GM12878 (cell line): Measurements from ENCODE around the gene IKBIP. TPM values are rescaled to one million over a fixed set of nuclear protein-coding genes. Genes with fewer than 3 reads are reported as not detected.
A peak's percentile ranks its signal among the peaks of the same experiment; 100 is the strongest.

Experiments
- ATAC-seq: fragments of 200-7000 bp; cut with Tn5 transposase; 3 replicates; pipeline ENCODE4 v1.9.1; 2020; ENCODE audit warnings: mild to moderate bottlenecking, moderate library complexity
- BruUV-seq: library from RNA; stranded (reverse); fragments of 400-500 nt; replicated peaks from 2 replicates; lab custom pipeline; 2021; lab: Mats Ljungman, UMichigan
- CTCF ChIA-PET: fragments of 300-600 bp; sonication (Branson Sonifier 250); formaldehyde crosslinking; extraction: SDS; loops from one replicate; lab custom pipeline; 2021; ENCODE audit warnings: inconsistent platforms; lab: Yijun Ruan, JAX
- POLR2A ChIA-PET: fragments of 350-600 bp; formaldehyde crosslinking; extraction: SDS; loops from one replicate; lab custom pipeline; 2021; ENCODE audit warnings: inconsistent platforms; lab: Charles Lee
- RAD21 ChIA-PET: fragments of 300-600 bp; sonication (Branson Sonifier 250); formaldehyde crosslinking; loops from one replicate; lab custom pipeline; 2023; ENCODE audit warnings: antibody characterized with exemption; ENCODE audit not compliant: unreplicated experiment; lab: Charles Lee
- SMC1A ChIA-PET: fragments of 300-600 bp; sonication (Branson Sonifier 250); formaldehyde crosslinking; loops from one replicate; lab custom pipeline; 2023; ENCODE audit not compliant: unreplicated experiment, uncharacterized antibody; lab: Charles Lee
- DNase-seq: peaks from one replicate; pipeline ENCODE4 v3.0.0-alpha.2; 2011; ENCODE audit warnings: low read depth, low spot score
- FAIRE-seq: peaks from 3 replicates; lab custom pipeline; 2011; peaks lifted over from hg19 to GRCh38; lab: Jason Lieb, UNC
- H2AFZ ChIP-seq: 2 replicates; pipeline ENCODE4 v1.6.0; 2011; ENCODE audit warnings: low read depth, low read length, control low read depth; ENCODE audit not compliant: control insufficient read depth
- H3K27ac ChIP-seq: 2 replicates; pipeline ENCODE4 v1.5.1; 2011; ENCODE audit warnings: control low read depth; ENCODE audit not compliant: control insufficient read depth, insufficient read depth
- H3K27me3 ChIP-seq, 2 experiments: replicated peaks in 1 of 2; 2 replicates each; pipeline versions ENCODE4 v1.6.0 to v1.6.1; 2011; ENCODE audit warnings: low read length in 1 of 2; ENCODE audit not compliant: control insufficient read depth in 2 of 2, insufficient read depth in 2 of 2
- H3K36me3 ChIP-seq, 2 experiments: 2 replicates each; pipeline ENCODE4 v1.5.1; 2011; ENCODE audit warnings: low read length in 1 of 2; ENCODE audit not compliant: control insufficient read depth in 2 of 2, insufficient read depth in 2 of 2
- H3K4me1 ChIP-seq: 2 replicates; pipeline ENCODE4 v1.6.1; 2011; ENCODE audit warnings: mild to moderate bottlenecking, low read length, moderate library complexity, mixed read lengths; ENCODE audit not compliant: control insufficient read depth, insufficient read depth
- H3K4me2 ChIP-seq: 2 replicates; pipeline ENCODE4 v1.6.0; 2011; ENCODE audit warnings: control low read depth; ENCODE audit not compliant: control insufficient read depth, insufficient read depth
- H3K4me3 ChIP-seq: fragments of 200-600 bp; sonication (generic); 2 replicates; pipeline ENCODE4 v1.5.1; 2016
- H3K79me2 ChIP-seq: 2 replicates; pipeline ENCODE4 v1.6.0; 2011; ENCODE audit warnings: low read length; ENCODE audit not compliant: control insufficient read depth, insufficient read depth
- H3K9ac ChIP-seq: 2 replicates; pipeline ENCODE4 v1.8.0; 2011; ENCODE audit warnings: low read length, control low read depth, mixed read lengths; ENCODE audit not compliant: control insufficient read depth, insufficient read depth
- H3K9me3 ChIP-seq: replicated peaks from 3 replicates; pipeline ENCODE4 v1.5.1; 2011; ENCODE audit warnings: mild to moderate bottlenecking, low read length; ENCODE audit not compliant: control insufficient read depth, insufficient read depth
- H4K20me1 ChIP-seq: 2 replicates; pipeline ENCODE4 v1.6.0; 2011; ENCODE audit not compliant: control insufficient read depth, insufficient read depth
- BCL11A ChIP-seq: IDR thresholded peaks from 2 replicates; pipeline ENCODE4 v1.6.1; 2011; ENCODE audit warnings: low read depth, low read length
- CBX3 ChIP-seq: fragments of 200-600 bp; sonication (generic); IDR thresholded peaks from 2 replicates; pipeline ENCODE4 v1.6.1; 2016; ENCODE audit warnings: low read depth, borderline replicate concordance
- EED ChIP-seq: sonication (generic); IDR thresholded peaks from 2 replicates; pipeline ENCODE4 v1.6.1; 2016; ENCODE audit warnings: antibody characterized with exemption, low read depth
- ESRRA ChIP-seq: IDR thresholded peaks from 2 replicates; pipeline ENCODE4 v1.6.1; 2012; ENCODE audit warnings: mild to moderate bottlenecking, low read length, improper control_type of control experiment
- IRF3 ChIP-seq: fragments of 450-650 bp; IDR thresholded peaks from 2 replicates; pipeline ENCODE4 v1.6.1; 2014; ENCODE audit warnings: mild to moderate bottlenecking
- KDM1A ChIP-seq: fragments of 200-600 bp; sonication (generic); IDR thresholded peaks from 2 replicates; pipeline ENCODE4 v1.6.1; 2016; ENCODE audit warnings: borderline replicate concordance
- MEF2B ChIP-seq: fragments of 450-650 bp; IDR thresholded peaks from 2 replicates; pipeline ENCODE4 v1.6.1; 2018; ENCODE audit warnings: mild to moderate bottlenecking, moderate library complexity; ENCODE audit not compliant: partially characterized antibody, poor library complexity, severe bottlenecking
- NFYA ChIP-seq: IDR thresholded peaks from 2 replicates; pipeline ENCODE4 v1.6.1; 2011; ENCODE audit warnings: low read depth, mild to moderate bottlenecking, low read length, improper control_type of control experiment, borderline replicate concordance
- RAD51 ChIP-seq: fragments of 450-650 bp; IDR thresholded peaks from 2 replicates; pipeline ENCODE4 v1.6.1; 2016; ENCODE audit warnings: moderate library complexity, mild to moderate bottlenecking, inconsistent platforms
- TARDBP ChIP-seq: IDR thresholded peaks from 2 replicates; pipeline ENCODE4 v1.6.1; 2016; ENCODE audit warnings: borderline replicate concordance
- TCF7 ChIP-seq: IDR thresholded peaks from 2 replicates; pipeline ENCODE4 v1.6.1; 2014; ENCODE audit warnings: antibody characterized with exemption, borderline replicate concordance
- YY1 ChIP-seq: IDR thresholded peaks from 2 replicates; pipeline ENCODE4 v1.6.1; 2011; ENCODE audit warnings: low read depth, mild to moderate bottlenecking, low read length
- ZBTB11 ChIP-seq: fragments of 450-650 bp; formaldehyde crosslinking; IDR thresholded peaks from 2 replicates; pipeline ENCODE4 v1.5.0; 2022; ENCODE audit warnings: mild to moderate bottlenecking, missing genetic modification characterization
- WGBS: methylation state at CpG from one replicate; pipeline ENCODE4 v1.1.6; 2016; ENCODE audit warnings: low lambda C conversion rate; ENCODE audit not compliant: insufficient replicate concordance, insufficient coverage; ENCODE audit errors: missing lambda C conversion rate; 5-methylcytosine and 5-hydroxymethylcytosine counted together
- in situ Hi-C: fragments of 300-500 bp; cut with MboI; formaldehyde crosslinking; loops from 9 replicates; pipeline ENCODE4 v1.14.3; 2018; ENCODE audit warnings: mixed read lengths
- intact Hi-C: fragments of 100-400 bp; cut with micrococcal nuclease; formaldehyde crosslinking; loops from one replicate; pipeline ENCODE4 v1.14.2; 2022; ENCODE audit not compliant: unreplicated experiment
- polyA plus RNA-seq, 11 experiments: library from polyadenylated mRNA; depleted of rRNA in 4 of 11; unstranded in 6 of 11; stranded (reverse) in 5 of 11; fragments of >200 nt; fragmentation: Nextera tagmentation in 4 of 11; fragmentation: Illumina TruSeq in 1 of 11; extraction: Ambion mirVana in 4 of 11; extraction: Trizol in 1 of 11; gene quantifications; 1 replicate in 1 of 11; 2 replicates in 10 of 11; pipeline versions ENCODE4 v1.2.1 to v1.2.3, GENCODE V29; 2011 to 2016; ENCODE audit warnings: inconsistent platforms in 2 of 11, missing spikeins in 2 of 11, low read depth in 1 of 11
- total RNA-seq, 4 experiments: library from RNA; depleted of rRNA in 3 of 4; stranded (reverse); fragments of >200 nt in 3 of 4; fragmentation: Illumina TruSeq in 1 of 4; extraction: Trizol in 1 of 4; gene quantifications; 2 replicates each; pipeline versions ENCODE4 v1.2.1 to v1.2.3, GENCODE V29; 2013 to 2021
- TF ChIP-seq, protein P1 (sequence below): fragments of 450-650 bp; formaldehyde crosslinking; IDR thresholded peaks from 2 replicates; pipeline ENCODE4 v1.4.0; 2020; ENCODE audit warnings: mild to moderate bottlenecking, moderate library complexity

Gene IKBIP
- total and polyA plus RNA-seq, 10 of the 15 experiments (the other 5 are each of a cell fraction or from before 2014, with no cell fraction given), result 5.4 to 34.5 (median 18.4) TPM

GRCh38 chr12:98610596-98610995, 34.0 kb downstream of the IKBIP start (continued):
- no peak for TF ChIP-seq TCF7

DNA sequence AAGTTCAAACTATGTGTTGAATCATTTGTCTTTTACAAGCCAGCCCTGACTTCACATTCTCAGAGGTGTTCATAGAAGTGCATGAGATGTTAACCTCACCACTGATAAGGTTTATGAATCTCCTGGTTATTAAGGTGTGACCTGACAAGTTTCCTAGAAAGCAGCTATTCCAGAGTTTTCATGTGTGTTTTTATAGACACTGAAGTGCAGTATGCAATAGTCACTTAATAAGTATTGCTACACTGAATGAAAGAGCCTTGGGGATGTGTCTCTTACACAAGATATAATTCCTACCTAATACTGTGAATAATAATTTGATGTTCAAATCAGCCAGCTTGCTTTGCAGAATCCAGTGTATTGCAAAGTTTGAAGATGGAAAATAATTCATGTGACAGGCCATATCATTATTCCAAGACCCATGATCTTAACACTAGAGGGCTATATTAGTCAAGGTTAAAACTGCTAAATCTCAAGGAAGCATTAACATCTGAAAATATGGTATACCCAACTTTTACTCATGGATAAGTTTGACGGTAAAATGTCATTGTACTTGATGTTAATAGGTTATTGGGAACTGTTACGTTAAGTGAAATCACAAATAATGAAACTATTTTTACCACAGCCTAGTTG, 38.1 kb downstream of the IKBIP start:
- H3K27ac ChIP-seq, result no peak overlapping the region
- FAIRE-seq (peak; percentile 70), DNase-seq (no peak), ATAC-seq (no peak)
- RAD21 ChIA-PET, result interaction anchor here (0.8 to 1.3 kb wide), 4 partner anchors 38 to 392 kb away, joined by 3 to 4 read pairs (median 3); partner anchors contain the start of gene IKBIP
- intact Hi-C loops, result no loop called here
- no peaks in the 10 kb centered on the region for H4K20me1 ChIP-seq
- H3K4me3 ChIP-seq, result no peak overlapping the region
- CTCF ChIA-PET, result interaction anchor here (0.6 to 3.1 kb wide), 17 partner anchors 9 to 96 kb away, joined by 3 to 19 read pairs (median 3); partner anchors contain the start of gene SLC25A3
- SMC1A ChIA-PET, result interaction anchor here (0.8 to 2.5 kb wide), 12 partner anchors 10 to 115 kb away, joined by 3 to 12 read pairs (median 4); no protein-coding TSS in a partner anchor
- H3K79me2 ChIP-seq, result no peaks in the 10 kb centered on the region
- H3K27me3 ChIP-seq, result no peaks in the 10 kb centered on the region
- H3K9ac ChIP-seq, result no peak overlapping the region
- WGBS, result 72% methylated on average over 2 of the region's 2 CpGs
- POLR2A ChIA-PET, result interaction anchor here (0.8 to 1.1 kb wide), 3 partner anchors 9 to 13 kb away, joined by 3 to 7 read pairs (median 4); partner anchors contain the start of gene SLC25A3
- no peak overlapping the region for H3K4me2 ChIP-seq
- H3K9me3 ChIP-seq, result no peaks in the 10 kb centered on the region
- peaks cover 2 to 17% of the 10 kb centered on the region in 2 experiments for H3K36me3 ChIP-seq
- in situ Hi-C loops, result no loop called here
- no peaks in the 10 kb centered on the region for H3K4me1 ChIP-seq
- BruUV-seq, result no TSS peak
- no peak overlapping the region for H2AFZ ChIP-seq
- no peak for TF ChIP-seq BCL11A
- TF ChIP-seq, protein P1, sequence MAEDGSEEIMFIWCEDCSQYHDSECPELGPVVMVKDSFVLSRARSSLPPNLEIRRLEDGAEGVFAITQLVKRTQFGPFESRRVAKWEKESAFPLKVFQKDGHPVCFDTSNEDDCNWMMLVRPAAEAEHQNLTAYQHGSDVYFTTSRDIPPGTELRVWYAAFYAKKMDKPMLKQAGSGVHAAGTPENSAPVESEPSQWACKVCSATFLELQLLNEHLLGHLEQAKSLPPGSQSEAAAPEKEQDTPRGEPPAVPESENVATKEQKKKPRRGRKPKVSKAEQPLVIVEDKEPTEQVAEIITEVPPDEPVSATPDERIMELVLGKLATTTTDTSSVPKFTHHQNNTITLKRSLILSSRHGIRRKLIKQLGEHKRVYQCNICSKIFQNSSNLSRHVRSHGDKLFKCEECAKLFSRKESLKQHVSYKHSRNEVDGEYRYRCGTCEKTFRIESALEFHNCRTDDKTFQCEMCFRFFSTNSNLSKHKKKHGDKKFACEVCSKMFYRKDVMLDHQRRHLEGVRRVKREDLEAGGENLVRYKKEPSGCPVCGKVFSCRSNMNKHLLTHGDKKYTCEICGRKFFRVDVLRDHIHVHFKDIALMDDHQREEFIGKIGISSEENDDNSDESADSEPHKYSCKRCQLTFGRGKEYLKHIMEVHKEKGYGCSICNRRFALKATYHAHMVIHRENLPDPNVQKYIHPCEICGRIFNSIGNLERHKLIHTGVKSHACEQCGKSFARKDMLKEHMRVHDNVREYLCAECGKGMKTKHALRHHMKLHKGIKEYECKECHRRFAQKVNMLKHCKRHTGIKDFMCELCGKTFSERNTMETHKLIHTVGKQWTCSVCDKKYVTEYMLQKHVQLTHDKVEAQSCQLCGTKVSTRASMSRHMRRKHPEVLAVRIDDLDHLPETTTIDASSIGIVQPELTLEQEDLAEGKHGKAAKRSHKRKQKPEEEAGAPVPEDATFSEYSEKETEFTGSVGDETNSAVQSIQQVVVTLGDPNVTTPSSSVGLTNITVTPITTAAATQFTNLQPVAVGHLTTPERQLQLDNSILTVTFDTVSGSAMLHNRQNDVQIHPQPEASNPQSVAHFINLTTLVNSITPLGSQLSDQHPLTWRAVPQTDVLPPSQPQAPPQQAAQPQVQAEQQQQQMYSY (CRISPR knock-in tag), result no peak
- no peak for TF ChIP-seq ESRRA
- TF ChIP-seq CBX3, result no peak
- TF ChIP-seq EED, result no peak
- no peak for TF ChIP-seq KDM1A
- no peak for TF ChIP-seq RAD51
- TF ChIP-seq IRF3, result no peak
- no peak for TF ChIP-seq NFYA
- no peak for TF ChIP-seq TARDBP
- TF ChIP-seq MEF2B, result no peak
- no peak for TF ChIP-seq ZBTB11 (CRISPR knock-in tag)
- TF ChIP-seq YY1, result no peak
